Fibroblast of the aortic adventitia (primary cell): ENCODE measurements around the gene CDH8. TPM values are rescaled to one million over a fixed set of nuclear protein-coding genes. Genes with fewer than 3 reads are reported as not detected.

Source experiments
- DNase-seq: peaks from one replicate; pipeline ENCODE4 v3.0.0-alpha.2; 2010; ENCODE audit warnings: low read depth
- H3K4me3 ChIP-seq: 2 replicates; pipeline ENCODE4 v1.5.1; 2011; ENCODE audit warnings: low read depth, mild to moderate bottlenecking, control low read depth, low read length, moderate library complexity
- CTCF ChIP-seq: IDR thresholded peaks from 2 replicates; pipeline ENCODE4 v1.5.1; 2011; ENCODE audit warnings: mild to moderate bottlenecking, low read length, control low read depth, inconsistent platforms; ENCODE audit not compliant: insufficient read depth
- total RNA-seq: library from RNA; depleted of rRNA; stranded (reverse); fragments of >200 nt; gene quantifications from 2 replicates; pipeline ENCODE4 v1.2.3, GENCODE V29; 2012; ENCODE audit warnings: low replicate concordance

CDH8 gene
- total RNA-seq, 1 donor = not detected

GRCh38 chr16:61946019-61946418 is 90.2 kb downstream of the CDH8 start:
- DNase-seq = no peak
- no peak for TF ChIP-seq CTCF
- no peak overlapping the region for H3K4me3 ChIP-seq

GRCh38 chr16:61945511-61945910 is 90.7 kb downstream of the CDH8 start:
- no peak for TF ChIP-seq CTCF
- no peak overlapping the region for H3K4me3 ChIP-seq
- no peak for DNase-seq

GRCh38 chr16:61944004-61944403 is 92.2 kb downstream of the CDH8 start:
- no peak overlapping the region for H3K4me3 ChIP-seq
- no peak for DNase-seq
- no peak for TF ChIP-seq CTCF

- no peak for TF ChIP-seq CTCF
- no peak overlapping the region for H3K4me3 ChIP-seq
- no peak for DNase-seq
Measured at GRCh38 chr16:61940611-61941010, 95.6 kb downstream of the CDH8 start.

- TF ChIP-seq CTCF = no peak
- no peak for DNase-seq
- no peak overlapping the region for H3K4me3 ChIP-seq
Measured at GRCh38 chr16:61937646-61938045, 98.6 kb downstream of the CDH8 start.

GRCh38 chr16:61936522-61936921 is 99.7 kb downstream of the CDH8 start:
- DNase-seq = no peak
- no peak overlapping the region for H3K4me3 ChIP-seq
- no peak for TF ChIP-seq CTCF

GRCh38 chr16:61934601-61935000 is 101.6 kb downstream of the CDH8 start:
- H3K4me3 ChIP-seq = no peak overlapping the region
- DNase-seq = no peak
- TF ChIP-seq CTCF = no peak
